ENCODE data around the gene USP36. TPM values are rescaled to one million over a fixed set of nuclear protein-coding genes. Genes with fewer than 3 reads are reported as not detected.

USP36 gene
- total RNA-seq, 1 experiment from 2014 or later = 113 TPM

- H3K36me3 ChIP-seq (ENCODE audit: control insufficient read depth, insufficient read depth, low read length) = no peaks in the 10 kb centered on the region
- no peak overlapping the region for H3K4me3 ChIP-seq (ENCODE audit: low read depth in 2 of 2, low read length in 2 of 2)
- TF ChIP-seq POLR2AphosphoS5 (IDR thresholded peaks at IDR 0.05; ENCODE audit: low read depth, low read length) (no peak), TCF7L2 (IDR thresholded peaks at IDR 0.05; ENCODE audit: low read depth, low read length) (no peak), SIN3A (IDR thresholded peaks at IDR 0.05; ENCODE audit: borderline replicate concordance, insufficient read depth, low read depth, low read length) (no peak), REST (IDR thresholded peaks at IDR 0.05; ENCODE audit: insufficient read depth in 1 of 2, low read depth in 2 of 2, low read length in 1 of 2) (no peak), CTCF (IDR thresholded peaks at IDR 0.05) (no peak)
- ChIA-PET POLR2A (no interaction called here), CTCF (no interaction called here)
- peaks cover 20% of the 10 kb centered on the region for H3K4me1 ChIP-seq (ENCODE audit: control insufficient read depth, insufficient read depth, low read length)
- ATAC-seq (no peak), DNase-seq (ENCODE audit: low read depth, low spot score) (no peak)
- no peaks in the 10 kb centered on the region for H3K9me3 ChIP-seq (ENCODE audit: control insufficient read depth, insufficient read depth, low read depth, low read length)
- BruUV-seq (replicated peaks) = no TSS peak
- intact Hi-C loops (cut with micrococcal nuclease; ENCODE audit: unreplicated experiment) (no loop called here), in situ Hi-C loops (cut with HindIII; ENCODE audit: low pct_unique_long_range_greater_than_20kb, low sequenced_read_pairs) (no loop called here)
- no peak overlapping the region for H3K27ac ChIP-seq (ENCODE audit: low read length)
- H3K27me3 ChIP-seq (ENCODE audit: control insufficient read depth, insufficient read depth, low read length) = no peaks in the 10 kb centered on the region
Measured at GRCh38 chr17:78886954-78887353, 46.3 kb upstream of the USP36 start.

- BruUV-seq (replicated peaks) = no TSS peak
- intact Hi-C loops (cut with micrococcal nuclease; ENCODE audit: unreplicated experiment) (no loop called here), in situ Hi-C loops (cut with HindIII; ENCODE audit: low pct_unique_long_range_greater_than_20kb, low sequenced_read_pairs) (no loop called here)
- ATAC-seq (no peak), DNase-seq (ENCODE audit: low read depth, low spot score) (no peak)
- ChIA-PET POLR2A (no interaction called here), CTCF (no interaction called here)
- H3K9me3 ChIP-seq (ENCODE audit: control insufficient read depth, insufficient read depth, low read depth, low read length) = no peaks in the 10 kb centered on the region
- TF ChIP-seq CTCF (IDR thresholded peaks at IDR 0.05) (no peak), REST (IDR thresholded peaks at IDR 0.05; ENCODE audit: insufficient read depth in 1 of 2, low read depth in 2 of 2, low read length in 1 of 2) (no peak), SIN3A (IDR thresholded peaks at IDR 0.05; ENCODE audit: borderline replicate concordance, insufficient read depth, low read depth, low read length) (no peak)
- H3K27ac ChIP-seq (ENCODE audit: low read length) = no peak overlapping the region
- no peak overlapping the region for H3K4me3 ChIP-seq (ENCODE audit: low read depth in 2 of 2, low read length in 2 of 2)
- peaks cover 20% of the 10 kb centered on the region for H3K4me1 ChIP-seq (ENCODE audit: control insufficient read depth, insufficient read depth, low read length)
- H3K27me3 ChIP-seq (ENCODE audit: control insufficient read depth, insufficient read depth, low read length) = no peaks in the 10 kb centered on the region
- no peaks in the 10 kb centered on the region for H3K36me3 ChIP-seq (ENCODE audit: control insufficient read depth, insufficient read depth, low read length)
Measured at GRCh38 chr17:78885956-78886355, 45.3 kb upstream of the USP36 start.
